Colon (tissue), 2 donors: ENCODE data around the gene MEG3.

Experiments used
- FAIRE-seq: peaks from 2 replicates; lab custom pipeline; 2012; peaks lifted over from hg19 to GRCh38; lab: Jason Lieb, UNC
- donor health status: control.
- donor health status: control.

The MEG3 gene

DNA sequence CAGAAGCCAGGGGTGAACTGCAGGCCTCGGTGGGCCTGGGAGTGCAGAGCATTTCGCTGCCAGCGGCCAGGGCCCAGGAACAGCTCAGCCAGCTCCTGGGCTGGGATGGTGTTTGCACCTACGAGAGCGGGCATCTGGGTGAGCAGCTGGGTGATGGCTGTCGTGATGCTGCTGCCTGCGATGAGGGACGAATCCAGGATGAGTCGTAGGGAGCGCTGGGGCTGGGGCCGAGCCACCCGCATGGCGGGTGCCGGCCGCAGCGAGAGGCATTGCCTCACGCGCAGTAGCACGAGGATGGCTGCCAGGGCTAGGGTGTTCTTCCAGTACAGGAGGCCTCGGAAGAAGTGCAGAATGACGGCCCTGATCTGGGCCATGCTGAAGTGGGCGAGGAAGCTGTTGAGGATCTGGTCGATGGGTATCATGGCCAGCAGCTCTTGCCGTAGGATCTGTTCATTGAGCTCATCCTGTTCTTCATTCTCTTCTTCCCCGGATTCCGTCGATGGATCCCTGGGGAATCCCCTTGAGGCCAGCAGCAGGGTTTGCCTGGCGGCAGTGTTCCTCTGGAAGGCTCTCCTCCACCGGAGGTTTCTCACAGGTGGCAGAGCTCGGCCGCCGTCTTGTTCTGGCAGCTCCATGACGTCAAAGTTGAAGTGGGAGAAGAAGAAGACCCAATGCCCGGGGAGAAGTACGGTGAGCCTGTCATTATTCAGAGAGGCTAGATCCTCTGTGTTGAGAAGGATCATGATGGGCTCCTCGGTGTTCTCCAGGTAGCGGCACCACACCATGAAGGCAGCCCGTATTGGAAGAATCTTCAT, 55.5 kb downstream of the MEG3 start:
- no peak for FAIRE-seq

DNA sequence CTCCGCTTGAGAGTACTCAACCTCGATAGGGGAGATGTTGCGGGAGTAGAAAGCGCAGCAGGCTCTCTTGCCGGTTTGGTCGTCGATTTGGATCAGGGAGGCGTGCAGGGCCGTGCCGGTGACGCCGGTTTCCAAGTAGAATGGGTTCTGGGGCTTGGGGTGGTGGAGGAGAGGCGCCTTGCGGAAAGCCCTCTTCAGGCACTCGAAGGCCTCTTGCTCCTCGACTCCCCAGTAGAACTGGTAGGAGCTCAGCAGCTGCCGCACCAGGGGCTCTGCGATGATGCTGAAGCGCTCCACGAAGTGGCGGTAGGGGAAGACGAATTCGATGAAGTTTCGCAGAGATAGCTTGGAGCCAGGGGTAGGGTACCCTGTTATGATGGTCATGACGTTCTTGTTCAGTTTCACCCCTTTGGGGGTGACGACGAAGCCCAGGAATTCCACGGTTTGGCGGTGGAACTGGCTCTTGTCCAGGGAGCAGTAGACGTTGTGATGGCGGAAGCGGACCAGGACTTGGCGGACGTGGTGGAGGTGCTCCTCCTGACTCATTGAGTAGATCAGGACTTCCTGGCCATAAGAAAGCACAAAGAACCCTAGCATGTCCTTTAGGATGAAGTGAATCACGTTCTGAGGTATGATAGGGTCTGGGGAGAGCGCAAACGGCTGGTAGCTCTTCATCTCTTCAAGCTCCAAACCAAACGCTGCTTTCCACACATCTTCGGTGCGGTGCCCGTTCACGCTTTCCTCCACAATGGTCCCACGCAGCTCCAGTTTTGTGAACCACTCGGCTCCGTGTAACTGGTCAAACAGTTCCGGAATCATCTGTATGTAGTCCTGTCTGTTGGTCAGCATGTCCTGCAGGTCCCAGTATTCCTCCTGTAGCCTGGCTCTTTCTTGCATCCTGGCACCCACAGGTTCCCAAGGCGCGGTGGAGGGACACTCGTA, 56.4 kb downstream of the MEG3 start:
- no peak for FAIRE-seq

DNA sequence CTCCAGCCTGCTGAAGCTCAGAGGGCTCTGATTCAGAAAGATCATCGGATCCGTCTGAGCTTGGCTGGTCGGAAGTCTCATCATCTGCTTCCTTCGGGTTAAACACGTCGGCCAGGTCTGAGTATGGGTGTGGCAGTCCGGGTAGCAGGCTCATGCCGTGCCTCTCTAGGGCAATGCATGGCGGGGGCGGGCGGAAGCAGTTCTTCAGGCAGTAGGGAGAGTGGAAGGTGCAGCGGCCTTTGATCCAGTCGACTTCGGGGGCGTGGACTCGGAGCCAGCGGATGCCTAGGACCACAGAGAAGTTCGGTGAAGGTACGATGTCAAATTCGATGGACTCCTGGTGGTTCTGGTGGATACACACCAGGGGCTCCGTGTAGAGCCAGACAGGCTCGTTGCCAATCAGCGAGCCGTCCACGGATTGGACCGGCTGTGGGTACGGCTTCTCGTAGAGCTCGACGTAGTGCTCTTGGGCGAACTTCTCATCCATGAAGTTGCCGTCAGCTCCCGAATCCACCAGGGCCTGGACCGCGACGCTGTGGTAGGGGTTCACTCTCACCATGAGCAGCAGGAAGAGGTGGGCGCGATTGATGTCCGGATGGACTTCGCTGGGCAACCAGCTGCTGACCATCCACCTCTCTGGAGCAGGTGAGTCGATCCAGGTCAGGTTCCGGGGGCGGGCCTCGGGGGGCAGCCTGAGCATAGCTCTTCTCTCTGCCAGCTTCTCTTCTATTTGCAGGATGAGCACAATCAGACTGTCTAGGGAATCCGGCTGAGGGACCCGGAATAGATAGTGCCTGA, 57.3 kb downstream of the MEG3 start:
- no peak for FAIRE-seq

DNA sequence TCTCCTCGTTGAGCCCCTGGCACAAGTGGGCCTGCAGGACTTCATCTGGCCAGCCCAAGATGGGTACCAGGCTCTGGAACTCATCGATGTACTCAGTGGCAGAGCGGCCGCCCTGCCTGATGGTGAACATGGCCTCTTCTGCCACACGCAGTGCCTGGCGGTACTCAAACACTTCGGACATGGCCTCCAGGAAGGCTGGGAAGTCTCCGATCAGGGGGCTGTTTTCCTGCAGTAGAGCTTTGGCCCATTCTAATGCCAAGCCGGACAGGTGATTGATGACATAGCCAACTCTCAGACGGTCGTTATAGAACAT, 57.8 kb downstream of the MEG3 start:
- no peak for FAIRE-seq

DNA sequence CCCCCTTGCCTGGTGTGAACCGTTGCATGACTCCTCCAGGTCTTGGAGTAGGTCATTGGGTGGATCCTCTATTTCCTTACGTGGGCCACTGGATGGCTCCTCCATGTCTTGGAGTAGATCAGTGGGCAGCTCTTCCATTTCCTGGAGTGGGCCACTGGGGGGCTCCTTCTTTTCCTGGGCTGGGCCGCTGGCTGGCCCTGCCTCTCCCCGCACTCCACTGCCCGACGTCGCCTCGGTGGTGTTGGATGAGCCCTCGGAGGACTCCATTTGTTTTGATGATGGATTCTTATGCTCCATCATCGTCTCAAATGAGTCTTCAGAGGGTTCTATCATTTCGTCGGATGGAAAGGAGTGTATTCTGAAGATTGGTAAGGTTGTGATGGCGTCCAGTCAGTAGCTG, 58.5 kb downstream of the MEG3 start:
- FAIRE-seq: no peak

DNA sequence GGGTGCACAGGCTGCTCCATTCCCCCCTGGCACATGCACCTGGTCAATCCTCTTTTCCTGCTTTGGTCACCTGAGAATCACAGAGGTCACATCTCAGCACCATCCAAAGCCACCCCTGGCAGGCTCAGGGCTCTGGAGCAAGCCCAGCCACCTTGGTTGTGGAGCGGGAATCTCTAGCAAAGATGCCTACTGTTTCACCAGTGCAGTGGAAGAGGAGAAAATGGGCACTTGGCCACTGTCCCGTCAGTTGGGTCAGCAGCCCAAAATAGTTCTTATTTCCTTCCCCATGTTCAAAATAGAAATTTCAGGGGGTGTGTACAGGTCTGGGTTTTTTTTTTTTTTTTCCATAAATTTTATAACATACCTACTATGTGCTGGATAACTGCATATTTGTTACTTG, 59.3 kb downstream of the MEG3 start:
- no peak for FAIRE-seq

DNA sequence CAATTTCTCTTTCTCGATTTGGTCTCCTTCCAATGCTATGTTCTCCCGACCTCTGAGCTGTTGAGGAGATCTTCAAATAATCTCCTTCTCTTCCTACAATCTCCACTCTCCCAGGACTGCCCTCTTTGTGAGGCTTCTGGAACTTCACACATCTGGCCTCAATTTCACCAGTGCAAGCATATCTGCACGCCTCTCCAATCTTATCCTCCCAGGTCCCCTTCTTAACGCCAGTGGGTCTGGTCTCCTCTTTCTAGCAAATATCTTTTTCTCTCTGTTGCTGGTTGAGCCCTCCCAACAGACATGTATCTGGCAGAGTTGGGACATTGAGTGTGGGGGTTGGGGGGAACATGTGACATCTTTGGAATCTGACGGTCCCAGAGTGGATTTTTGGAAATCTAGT, 59.7 kb downstream of the MEG3 start:
- no peak for FAIRE-seq

DNA sequence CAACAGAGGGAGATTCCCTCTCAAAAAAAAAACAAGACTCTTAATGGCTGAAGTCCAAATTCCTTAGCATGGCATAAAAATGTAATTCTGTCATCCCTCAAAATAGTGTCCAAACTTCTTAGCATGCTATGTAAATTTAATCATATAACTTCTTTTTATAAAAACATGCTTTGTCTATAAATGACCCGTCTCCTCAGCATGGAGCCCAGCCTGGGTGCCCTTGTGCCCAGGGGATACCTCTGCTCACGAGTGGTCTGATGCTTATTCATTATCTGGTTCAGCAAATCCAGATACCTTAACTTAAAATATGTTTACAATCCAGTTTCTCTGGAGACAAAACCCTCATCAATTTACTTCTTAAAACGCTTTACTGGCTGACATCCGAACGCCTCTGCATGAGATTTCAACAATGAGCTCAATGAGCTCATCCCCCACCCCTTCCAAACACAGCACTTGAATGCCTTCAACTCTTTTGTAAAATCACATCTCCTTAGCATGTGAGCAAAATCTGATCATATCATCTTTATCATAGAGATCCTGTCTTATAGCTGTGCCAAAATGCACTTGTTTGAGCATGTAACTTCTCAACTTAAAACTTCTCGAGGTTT, 61.9 kb downstream of the MEG3 start:
- no peak for FAIRE-seq

DNA sequence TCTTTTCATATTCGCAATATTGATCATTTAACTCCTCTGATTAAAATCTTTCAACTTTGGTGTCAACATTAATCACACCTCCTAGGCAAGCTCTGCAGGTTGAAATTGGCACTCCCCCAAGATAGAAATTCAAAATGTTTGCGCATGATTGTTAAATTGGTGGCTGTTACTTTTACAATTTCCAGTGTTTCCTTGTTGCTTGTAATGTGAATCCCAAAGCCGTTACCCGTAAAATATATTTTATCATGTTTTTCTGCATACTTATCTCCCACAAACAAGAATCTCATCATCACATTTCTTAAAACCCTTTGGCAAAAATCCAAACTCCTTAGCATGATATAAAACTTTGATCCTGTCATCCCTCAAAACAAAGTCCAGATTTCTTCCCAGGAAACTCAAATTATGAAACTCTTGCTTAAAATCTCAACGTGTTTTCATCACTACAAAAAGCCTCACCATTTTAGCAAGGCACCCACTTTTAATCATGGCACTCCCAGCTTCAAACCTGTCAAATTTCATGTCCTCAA, 62.9 kb downstream of the MEG3 start:
- FAIRE-seq: peak; percentile 80

DNA sequence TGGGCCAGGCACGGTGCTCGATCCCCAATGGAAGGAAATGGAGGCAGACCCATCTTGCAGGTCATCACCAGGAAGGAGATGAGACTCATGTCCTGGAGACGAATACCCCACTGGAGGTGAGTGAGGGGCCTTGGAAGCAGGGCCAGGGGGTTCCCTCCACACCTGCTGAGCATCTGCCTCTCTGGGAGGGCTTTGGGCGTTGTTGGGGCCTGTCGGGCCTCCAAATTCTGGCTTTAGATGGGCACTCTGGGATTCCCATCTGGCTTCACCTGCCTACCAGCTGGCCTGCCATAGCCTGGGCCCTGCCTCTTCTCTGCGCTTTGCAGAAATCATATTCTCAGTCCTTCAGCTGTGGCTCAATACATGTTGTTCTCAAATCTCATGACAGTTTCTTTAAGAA, 63.7 kb downstream of the MEG3 start:
- FAIRE-seq: no peak

DNA sequence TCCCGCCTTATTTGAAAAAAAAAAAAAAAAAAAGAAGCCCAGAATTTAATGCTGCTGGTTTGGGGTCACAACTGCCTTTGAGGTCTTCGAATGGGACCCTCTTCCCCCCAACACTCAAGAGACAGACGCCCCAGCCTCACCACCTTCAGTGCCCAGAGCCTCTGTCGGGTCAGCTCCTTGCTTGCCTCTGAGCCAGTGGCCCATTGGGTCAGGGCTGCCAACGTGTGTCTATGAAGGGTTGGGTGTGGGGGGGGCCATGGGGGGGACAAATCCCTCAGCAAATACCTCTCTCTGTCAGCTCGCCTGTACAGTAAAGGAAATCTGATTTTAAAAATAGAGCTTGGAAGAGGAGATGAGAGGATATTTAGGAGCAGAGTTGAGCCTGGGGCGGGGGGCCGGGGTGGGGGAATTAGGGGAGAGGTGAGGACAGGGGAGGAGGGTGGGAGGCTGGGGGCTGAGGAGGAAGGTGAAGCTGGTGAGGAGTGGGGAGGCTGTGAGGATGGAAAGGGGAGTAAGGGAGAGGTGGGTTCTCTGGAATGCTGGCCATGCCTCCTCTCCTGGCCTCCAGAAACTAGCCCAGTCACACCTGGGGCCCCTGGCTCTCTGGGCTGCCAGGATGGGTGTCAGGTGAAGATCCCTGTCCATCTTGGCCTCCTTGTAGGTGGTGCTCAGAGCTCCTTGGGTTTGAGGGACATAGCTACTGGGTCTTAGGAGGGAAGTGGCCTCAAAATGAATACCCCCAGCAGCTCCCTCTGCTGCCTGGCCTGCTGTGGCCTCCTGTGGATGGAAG, 64.3 kb downstream of the MEG3 start:
- FAIRE-seq: no peak

DNA sequence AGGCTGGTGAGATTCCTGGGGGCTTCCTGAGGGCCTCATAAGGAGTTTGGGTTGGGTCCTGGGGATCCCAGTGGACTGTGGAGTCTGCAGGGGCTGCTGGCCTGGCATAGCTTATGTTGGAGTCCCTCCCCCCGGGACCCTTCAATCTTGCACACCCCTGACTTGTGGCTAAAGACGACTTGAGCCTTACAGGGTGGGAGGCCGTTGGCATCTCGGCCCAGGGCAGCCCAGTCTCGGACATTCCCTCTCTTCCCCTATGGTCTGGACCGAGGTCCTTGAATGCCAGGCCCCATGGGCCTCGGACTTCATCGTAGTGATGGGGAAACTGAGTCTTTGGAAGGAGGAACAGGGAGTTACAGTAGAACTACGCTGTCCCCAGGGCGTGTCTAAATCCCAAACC, 65.1 kb downstream of the MEG3 start:
- no peak for FAIRE-seq

DNA sequence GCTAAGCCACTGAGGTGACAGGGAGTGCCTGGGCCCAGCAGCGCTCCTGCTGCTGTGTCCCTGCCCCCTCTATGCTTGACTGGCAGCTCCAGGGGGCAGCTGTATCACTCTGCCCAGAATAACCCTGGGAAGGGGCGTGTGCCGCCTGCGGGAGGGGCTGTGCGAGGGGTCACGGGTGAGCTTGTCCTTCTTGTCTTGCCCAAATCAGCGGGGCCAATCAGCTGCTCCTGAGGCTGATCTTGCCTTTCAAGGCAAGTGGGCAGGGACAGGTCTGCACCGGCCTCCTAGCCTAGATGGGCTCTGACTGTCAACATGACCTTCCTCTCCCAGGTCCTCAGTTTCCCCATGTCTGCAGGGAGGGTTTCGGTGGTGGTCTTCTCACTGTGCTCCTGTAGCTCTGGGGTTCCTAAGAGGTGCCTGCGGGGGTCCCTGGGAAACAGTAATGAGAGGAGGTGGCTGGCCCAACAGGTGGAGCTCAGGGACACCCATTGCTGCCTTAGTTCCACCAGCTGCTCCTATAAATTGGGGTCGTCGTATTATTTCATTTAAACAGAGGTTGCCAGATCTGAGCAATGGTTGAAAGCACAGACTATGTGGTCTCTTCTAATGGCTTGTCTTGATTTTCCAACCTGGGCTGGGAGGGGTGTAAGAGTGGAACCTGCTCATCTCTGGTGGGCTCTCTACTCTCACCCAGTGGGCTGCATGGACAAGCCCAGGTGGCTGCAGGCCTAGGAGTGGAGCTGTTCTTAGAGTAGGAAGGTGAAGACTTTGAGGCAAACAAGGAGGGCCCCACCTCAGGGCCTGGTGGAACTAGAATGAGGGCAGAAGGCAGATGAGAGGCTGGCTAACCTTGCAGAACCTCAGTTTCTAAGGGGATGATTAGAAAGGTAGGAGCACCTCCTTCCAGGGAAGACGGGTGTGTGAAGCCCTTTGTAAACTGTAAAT, 65.9 kb downstream of the MEG3 start:
- FAIRE-seq: no peak

DNA sequence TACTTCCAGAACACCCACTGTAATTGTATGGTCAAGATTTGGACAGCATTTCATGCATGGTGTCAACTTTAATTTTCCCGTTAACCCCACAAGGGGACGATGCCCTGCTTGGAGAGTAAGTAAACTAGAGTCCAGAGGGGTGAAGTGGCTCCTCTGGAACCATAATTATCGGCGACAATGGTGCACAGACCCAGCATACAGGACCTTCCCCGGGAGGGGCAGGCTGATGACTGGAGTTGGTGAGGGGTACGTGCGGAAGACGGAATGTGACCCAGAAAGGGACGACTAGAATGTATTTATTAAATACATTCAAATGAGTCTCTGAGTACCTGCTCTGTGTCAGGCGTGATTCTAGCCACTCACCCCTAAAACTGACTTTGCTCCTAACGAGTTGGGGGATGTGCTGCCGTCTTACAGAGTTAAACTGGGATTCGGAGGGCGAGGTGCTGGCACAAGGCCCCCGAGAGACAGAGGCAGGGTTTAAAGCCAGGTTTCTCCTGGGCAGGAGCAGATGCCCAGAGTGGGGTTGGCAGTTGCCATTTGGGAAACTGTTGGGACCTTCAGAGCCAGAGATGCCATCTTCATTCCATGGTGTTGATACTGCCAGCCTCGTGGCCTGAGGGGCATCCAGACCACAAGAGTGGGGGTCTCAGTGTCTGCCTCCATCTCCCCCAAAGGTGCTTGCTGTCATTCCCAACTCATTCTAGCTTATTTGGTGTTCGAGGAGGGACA, 66.7 kb downstream of the MEG3 start:
- FAIRE-seq: no peak

DNA sequence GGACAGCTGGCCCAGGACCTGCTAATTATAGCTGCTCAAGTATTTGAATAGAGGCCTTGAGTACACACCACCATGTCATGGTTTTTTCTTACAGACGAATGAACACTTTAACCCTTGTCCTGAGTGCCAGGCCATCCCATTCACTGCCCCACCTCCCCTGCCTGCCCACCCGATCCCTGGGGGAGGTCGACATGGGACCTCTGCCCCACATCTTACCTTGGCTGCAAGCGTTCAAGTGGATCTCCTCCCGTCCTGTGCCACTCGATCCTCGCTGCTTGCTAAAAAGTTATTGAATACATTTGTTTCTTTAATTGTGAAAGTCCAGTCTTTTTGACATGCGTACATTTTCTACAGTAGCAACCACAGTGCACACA, 67.3 kb downstream of the MEG3 start:
- FAIRE-seq: no peak

DNA sequence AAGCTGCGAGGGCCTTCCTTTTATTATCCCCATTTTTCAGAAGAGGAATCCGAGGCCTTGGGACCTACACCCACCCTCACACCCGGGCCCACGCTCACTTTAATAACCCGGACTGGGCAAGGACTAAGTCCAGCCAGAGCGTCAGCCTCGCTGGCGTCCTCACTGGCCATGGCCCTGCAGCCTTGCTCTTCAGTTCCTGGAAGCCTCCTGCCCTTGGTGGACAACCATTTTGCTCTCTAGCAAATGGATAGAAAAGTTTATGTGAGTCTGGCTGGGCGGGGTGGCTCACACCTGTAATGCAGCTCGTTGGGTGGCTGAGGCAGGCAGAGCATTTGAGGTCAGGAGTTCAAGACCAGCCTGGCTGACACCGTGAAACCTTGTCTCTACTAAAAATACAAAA, 67.8 kb downstream of the MEG3 start:
- FAIRE-seq: no peak

DNA sequence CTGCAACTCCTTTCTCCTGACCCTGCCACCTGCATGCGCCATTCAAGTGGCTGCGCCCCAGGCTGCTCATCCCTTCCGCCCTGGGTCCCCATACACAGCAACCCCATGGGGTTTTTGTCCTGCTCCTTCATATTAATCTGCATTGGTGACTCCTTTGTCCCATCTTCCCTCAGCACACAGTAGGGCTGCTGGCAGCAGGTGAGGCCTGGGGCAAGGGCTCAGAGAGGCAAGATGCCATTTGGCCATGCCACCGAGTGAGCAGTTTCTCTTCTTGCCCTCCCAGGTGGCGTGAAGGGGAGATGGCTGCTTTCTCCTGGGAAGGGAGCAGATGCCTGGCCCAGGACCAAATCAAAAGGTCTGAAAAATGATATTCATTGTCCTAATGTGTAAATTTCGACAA, 68.5 kb downstream of the MEG3 start:
- FAIRE-seq: no peak

DNA sequence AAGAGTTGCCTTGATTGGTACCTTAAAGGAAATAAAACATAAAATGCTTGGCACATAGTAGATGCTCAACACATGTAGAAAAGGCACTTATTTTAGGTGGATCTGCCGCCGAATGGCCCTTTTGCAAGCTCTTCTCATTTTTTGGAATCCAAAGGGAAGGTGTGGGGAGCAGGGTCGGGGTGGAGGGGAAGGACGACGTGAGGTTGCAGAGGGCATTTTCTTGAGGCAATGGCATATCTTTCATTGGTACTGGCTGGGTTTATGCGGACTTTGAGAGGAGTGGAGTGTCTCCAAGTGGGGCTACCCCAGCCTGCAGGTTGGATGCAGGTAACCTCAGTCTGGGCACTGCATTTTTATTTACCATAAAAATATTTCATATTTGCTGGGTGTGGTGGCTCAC, 69.5 kb downstream of the MEG3 start:
- FAIRE-seq: no peak

DNA sequence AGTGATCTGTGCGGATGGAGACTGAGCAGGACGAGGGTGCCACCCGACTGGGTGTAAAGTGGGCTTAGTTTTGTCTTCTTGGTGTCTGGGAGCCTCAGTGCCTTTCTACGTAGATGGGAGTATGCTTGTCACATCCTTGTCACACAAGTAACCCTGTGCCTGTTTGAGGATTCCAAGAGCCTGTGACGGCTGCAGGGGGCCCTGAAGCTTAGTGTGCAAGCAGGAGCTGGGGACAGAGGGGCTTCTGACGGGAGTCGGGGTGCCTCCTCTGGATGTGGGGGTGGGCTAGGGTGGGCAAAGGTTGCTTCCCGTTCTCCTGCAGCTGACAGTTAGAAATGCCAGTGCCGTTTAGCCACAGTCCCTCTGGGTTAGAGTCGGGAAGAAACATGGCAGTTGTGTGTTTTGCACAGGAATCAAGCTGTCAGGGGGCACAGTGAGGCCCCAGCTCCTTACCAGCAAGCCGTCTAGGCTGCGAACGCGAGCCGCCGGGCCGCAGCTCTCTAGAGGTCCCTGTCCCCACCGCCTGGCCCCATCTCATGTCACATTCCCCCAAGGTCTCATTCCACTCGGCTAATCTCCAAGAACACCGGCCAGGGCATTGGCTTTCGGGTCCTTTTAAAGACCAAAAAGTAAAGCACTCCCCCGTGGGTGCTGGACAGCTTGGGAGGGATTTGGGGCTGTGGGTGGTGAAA, 70.6 kb downstream of the MEG3 start:
- no peak for FAIRE-seq
